Thyroid gland (tissue), 4 donors: ENCODE data around the gene HOXA7.

ENCODE experiments used
- POLR2A ChIP-seq, 2 donors: fragments of 450-650 bp; IDR thresholded peaks; one replicate each; pipeline ENCODE4 v1.6.1; 2017; ENCODE audit warnings: antibody characterized with exemption in 2 of 2, mild to moderate bottlenecking in 2 of 2, moderate library complexity in 1 of 2
- TF ChIP-seq, protein P1 (sequence below), 6 experiments: fragments of 200-600 bp in 3 of 6; fragments of 450-650 bp in 3 of 6; sonication (generic) in 3 of 6; IDR thresholded peaks; one replicate each; pipeline ENCODE4 v1.5.1; 2016 to 2019; ENCODE audit warnings: antibody characterized with exemption in 6 of 6, mild to moderate bottlenecking in 2 of 6, inconsistent platforms in 1 of 6, moderate library complexity in 1 of 6

GRCh38 chr7:27148031-27148755 lies 8.3 kb downstream of the HOXA7 start:
- TF ChIP-seq POLR2A (IDR thresholded peaks at IDR 0.05), result no peak
- TF ChIP-seq, protein P1, sequence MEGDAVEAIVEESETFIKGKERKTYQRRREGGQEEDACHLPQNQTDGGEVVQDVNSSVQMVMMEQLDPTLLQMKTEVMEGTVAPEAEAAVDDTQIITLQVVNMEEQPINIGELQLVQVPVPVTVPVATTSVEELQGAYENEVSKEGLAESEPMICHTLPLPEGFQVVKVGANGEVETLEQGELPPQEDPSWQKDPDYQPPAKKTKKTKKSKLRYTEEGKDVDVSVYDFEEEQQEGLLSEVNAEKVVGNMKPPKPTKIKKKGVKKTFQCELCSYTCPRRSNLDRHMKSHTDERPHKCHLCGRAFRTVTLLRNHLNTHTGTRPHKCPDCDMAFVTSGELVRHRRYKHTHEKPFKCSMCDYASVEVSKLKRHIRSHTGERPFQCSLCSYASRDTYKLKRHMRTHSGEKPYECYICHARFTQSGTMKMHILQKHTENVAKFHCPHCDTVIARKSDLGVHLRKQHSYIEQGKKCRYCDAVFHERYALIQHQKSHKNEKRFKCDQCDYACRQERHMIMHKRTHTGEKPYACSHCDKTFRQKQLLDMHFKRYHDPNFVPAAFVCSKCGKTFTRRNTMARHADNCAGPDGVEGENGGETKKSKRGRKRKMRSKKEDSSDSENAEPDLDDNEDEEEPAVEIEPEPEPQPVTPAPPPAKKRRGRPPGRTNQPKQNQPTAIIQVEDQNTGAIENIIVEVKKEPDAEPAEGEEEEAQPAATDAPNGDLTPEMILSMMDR (IDR thresholded peaks at IDR 0.05), result no peak
